ENCODE measurements around the gene EBLN2. TPM values are rescaled to one million over a fixed set of nuclear protein-coding genes. Genes with fewer than 3 reads are reported as not detected.
"Not testable (repeated sequence)": the region's sequence is repeated elsewhere in the genome, so short reads cannot be mapped to it uniquely, and the experiment has no call there.

The EBLN2 gene
- total and polyA plus RNA-seq, 3 donors from 2014 or later = 1.9 to 12.8 (median 10.5) TPM

DNA sequence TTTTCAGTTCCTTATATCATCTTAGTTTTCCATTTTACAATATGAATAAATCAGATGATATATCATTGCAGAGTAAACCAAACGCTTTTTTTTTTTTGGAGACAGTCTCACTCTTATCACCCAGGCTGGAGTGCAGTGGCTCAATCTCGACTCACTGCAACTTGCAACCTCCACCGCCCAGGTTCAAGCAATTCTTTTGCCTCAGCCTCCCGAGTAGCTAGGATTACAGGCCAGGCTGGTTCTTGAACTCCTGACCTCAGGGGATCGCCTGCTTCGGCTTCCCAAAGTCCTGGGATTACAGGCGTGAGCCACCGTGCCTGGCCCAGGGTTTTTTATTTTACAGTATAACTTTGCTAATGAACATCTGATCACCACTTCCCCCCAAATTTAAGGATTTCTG, 5.9 kb upstream of the EBLN2 start:
- intact Hi-C loops (cut with DNase I; ENCODE audit: low total_unique reads) = no loop called here

DNA sequence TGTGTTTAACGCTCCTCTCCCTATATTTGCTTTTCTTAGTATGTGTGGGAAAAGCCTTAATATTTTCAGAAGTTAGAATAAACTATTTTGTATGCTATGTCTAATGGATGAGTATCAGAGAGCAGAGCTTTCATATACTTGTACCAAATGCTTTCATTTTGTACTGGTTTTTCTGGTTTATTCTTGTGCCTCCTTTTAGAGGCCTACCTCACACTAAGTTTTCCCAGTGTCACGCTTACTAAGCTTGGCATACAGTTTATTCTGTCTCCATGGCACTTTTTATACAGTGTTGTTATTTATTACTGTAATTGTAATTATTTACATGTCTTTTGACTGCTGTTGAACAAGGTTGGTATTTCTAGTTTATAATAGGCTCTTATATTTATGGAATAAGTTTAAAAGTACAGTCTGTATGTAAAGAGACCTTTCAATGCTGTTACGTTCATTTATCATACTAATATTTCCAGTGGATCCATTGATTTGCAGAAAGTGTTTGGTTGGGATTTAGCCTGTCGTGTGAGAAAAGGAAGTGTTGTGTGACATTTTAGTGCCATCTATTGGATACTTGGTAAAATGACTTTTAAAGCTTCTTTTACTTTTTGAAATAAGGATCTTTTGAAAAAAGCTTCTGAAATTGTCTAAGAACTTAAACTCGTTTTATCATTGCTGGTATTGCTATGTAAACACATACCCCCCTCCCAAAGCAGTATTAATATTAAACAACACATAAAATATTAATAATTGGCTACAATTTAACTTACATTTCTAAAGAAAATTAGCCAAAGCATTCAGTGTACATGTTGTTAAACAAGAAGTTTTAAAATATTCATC, 5.2 kb upstream of the EBLN2 start:
- peak in 2 of 3 experiments; percentile 38 to 44 for TF ChIP-seq CTCF (IDR thresholded peaks at IDR 0.05)
- TF ChIP-seq POLR2A (IDR thresholded peaks at IDR 0.05) = no peak
- WGBS, 2 donors = 32 to 41% methylated on average over 5 of the region's 5 CpGs
- intact Hi-C loops (cut with DNase I; ENCODE audit: low total_unique reads) = no loop called here
- Histone ChIP-seq H3K36me3 (ENCODE audit: low read depth, missing control alignments) (no peaks in the 10 kb centered on the region), H3K27ac (no peak overlapping the region), H3K4me3 (no peak overlapping the region), H3K4me1 (peaks cover 20% of the 10 kb centered on the region), H3K9me3 (no peaks in the 10 kb centered on the region), H3K27me3 (no peaks in the 10 kb centered on the region)
- DNase-seq = no peak

More for the DNA sequence above, 5.9 kb upstream of the EBLN2 start:
- Histone ChIP-seq H3K4me1 (peaks cover 18% of the 10 kb centered on the region), H3K27me3 (no peaks in the 10 kb centered on the region), H3K27ac (no peak overlapping the region), H3K36me3 (ENCODE audit: low read depth, missing control alignments) (no peaks in the 10 kb centered on the region), H3K4me3 (no peak overlapping the region), H3K9me3 (no peaks in the 10 kb centered on the region)
- no peak for DNase-seq
- WGBS, 2 donors = 47 to 58% methylated on average over 8 of the region's 8 CpGs
- TF ChIP-seq CTCF (IDR thresholded peaks at IDR 0.05) = no peak
- no peak for TF ChIP-seq POLR2A (IDR thresholded peaks at IDR 0.05)

DNA sequence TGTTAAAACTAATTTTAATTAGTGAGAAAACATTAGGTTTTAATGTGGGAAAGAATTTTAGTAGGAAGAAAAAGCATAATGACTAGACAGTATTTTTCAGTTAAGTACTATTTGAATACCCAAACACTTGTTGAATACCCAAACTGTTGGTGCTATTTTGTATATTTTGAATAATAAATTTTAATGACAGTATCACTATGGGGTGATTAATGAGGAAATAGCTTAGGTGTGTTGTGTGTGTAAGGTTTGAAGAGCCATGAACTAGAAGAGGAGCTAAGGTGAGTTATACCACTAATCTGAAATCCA, 4.7 kb upstream of the EBLN2 start:
- no peak for TF ChIP-seq POLR2A (IDR thresholded peaks at IDR 0.05)
- TF ChIP-seq CTCF (IDR thresholded peaks at IDR 0.05) = no peak
- no peak for DNase-seq
- H3K4me1 ChIP-seq = peaks cover 26% of the 10 kb centered on the region

GRCh38 chr3:73060302-73060723, 1.1 kb upstream of the EBLN2 start:
- 76 to 94% methylated on average over 1 of the region's 1 CpG for WGBS, 2 donors
- H3K27ac ChIP-seq = no peak overlapping the region
- TF ChIP-seq CTCF (IDR thresholded peaks at IDR 0.05) = no peak
- DNase-seq = no peak
- H3K4me3 ChIP-seq = no peak overlapping the region
- intact Hi-C loops (cut with DNase I; ENCODE audit: low total_unique reads) = no loop called here
- no peaks in the 10 kb centered on the region for H3K9me3 ChIP-seq
- H3K4me1 ChIP-seq = peaks cover 30% of the 10 kb centered on the region
- H3K36me3 ChIP-seq (ENCODE audit: low read depth, missing control alignments) = no peaks in the 10 kb centered on the region
- no peaks in the 10 kb centered on the region for H3K27me3 ChIP-seq

More for the DNA sequence above, 4.7 kb upstream of the EBLN2 start:
- intact Hi-C loops (cut with DNase I; ENCODE audit: low total_unique reads) = no loop called here
- Histone ChIP-seq H3K36me3 (ENCODE audit: low read depth, missing control alignments) (no peaks in the 10 kb centered on the region), H3K4me3 (no peak overlapping the region), H3K27ac (no peak overlapping the region), H3K9me3 (no peaks in the 10 kb centered on the region), H3K27me3 (no peaks in the 10 kb centered on the region)

DNA sequence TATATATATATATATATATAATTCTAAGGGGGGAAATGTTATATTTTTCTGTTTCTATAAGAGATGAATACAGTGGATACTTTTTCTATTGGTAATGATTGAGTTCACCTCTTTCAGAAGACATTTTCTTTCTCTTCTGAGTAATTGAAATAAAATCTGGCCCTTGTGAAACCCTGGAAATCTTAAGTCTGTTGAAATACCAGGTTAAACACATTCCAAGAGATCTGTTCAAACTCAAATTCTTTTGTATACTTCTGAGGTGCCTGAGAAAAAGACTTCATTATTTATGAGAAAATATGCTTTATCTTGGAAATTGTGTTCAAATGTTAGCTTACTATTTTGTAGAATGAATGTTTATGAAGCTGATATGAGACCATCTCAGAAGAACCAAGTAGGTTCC, 4.8 kb downstream of the EBLN2 start:
- H3K27me3 ChIP-seq; H3K36me3 ChIP-seq (ENCODE audit: low read depth, missing control alignments); H3K27ac ChIP-seq; H3K4me3 ChIP-seq; H3K9me3 ChIP-seq; intact Hi-C loops (cut with DNase I; ENCODE audit: low total_unique reads); DNase-seq: not testable (repeated sequence)
- H3K4me1 ChIP-seq = peaks cover 17% of the 10 kb centered on the region

All from testis (tissue), 3 donors.